ENCODE measurements around the gene VAV2. TPM values are rescaled to one million over a fixed set of nuclear protein-coding genes. Genes with fewer than 3 reads are reported as not detected.

The VAV2 gene
- total and polyA plus RNA-seq, 2 experiments from 2014 or later = 8.1 to 28.9 TPM

- TF ChIP-seq ETS1 (IDR thresholded peaks at IDR 0.05) (no peak), CTCF (conservative IDR thresholded peaks at IDR 0.05; ENCODE audit: low read depth in 2 of 2) (no peak), ZNF331 (CRISPR knock-in tag; IDR thresholded peaks at IDR 0.05; ENCODE audit: low read depth) (no peak), STAT1 (IDR thresholded peaks at IDR 0.05; ENCODE audit: unreplicated experiment) (no peak), ZNF114 (CRISPR knock-in tag; IDR thresholded peaks at IDR 0.05) (no peak), EZH2 (IDR thresholded peaks at IDR 0.05; ENCODE audit: low read depth, unreplicated experiment) (no peak), EZH2phosphoT487 (IDR thresholded peaks at IDR 0.05; ENCODE audit: unreplicated experiment) (no peak), CREB1 (CRISPR knock-in tag; IDR thresholded peaks at IDR 0.05; ENCODE audit: low read depth) (no peak)
Observed at GRCh38 chr9:133868203-133868602, 123.9 kb downstream of the VAV2 start (continued).

GRCh38 chr9:133866946-133867345 lies 125.2 kb downstream of the VAV2 start:
- peaks cover under 1% of the 10 kb centered on the region for H4K20me1 ChIP-seq (replicated peaks; ENCODE audit: insufficient read depth)
- H3K27ac ChIP-seq (ENCODE audit: low read depth) = no peak overlapping the region
- H3K4me3 ChIP-seq = no peak overlapping the region
- H3K79me2 ChIP-seq (replicated peaks; ENCODE audit: insufficient read depth) = peaks cover 31% of the 10 kb centered on the region
- Mint-ChIP-seq H3K27ac (no peak overlapping the region), H3K27me3 (ENCODE audit: insufficient read depth, low read depth, poor library complexity) (peaks cover 10% of the 10 kb centered on the region), H3K4me1 (peaks cover 20% of the 10 kb centered on the region), H3K9me3 (peaks cover 20% of the 10 kb centered on the region), H3K4me3 (no peak overlapping the region), H3K36me3 (ENCODE audit: low read depth) (peaks cover 23% of the 10 kb centered on the region)
- H3K36me3 ChIP-seq (ENCODE audit: insufficient read depth) = no peaks in the 10 kb centered on the region
- H3K27me3 ChIP-seq (ENCODE audit: insufficient read depth) = no peaks in the 10 kb centered on the region
- no peaks in the 10 kb centered on the region; the same call in 1 of the 2 replicates for H3K4me1 ChIP-seq (ENCODE audit: insufficient read depth)
- no peaks in the 10 kb centered on the region for H3K9me2 ChIP-seq (ENCODE audit: insufficient read depth)
- H2AFZ ChIP-seq = no peak overlapping the region
- H3K4me2 ChIP-seq = no peak overlapping the region
- DNase-seq (ENCODE audit: low spot score) (no peak), ATAC-seq (no peak)
- no peaks in the 10 kb centered on the region for H3F3A ChIP-seq (replicated peaks; ENCODE audit: low read depth)
- no peak for TF ChIP-seq JUNB (IDR thresholded peaks at IDR 0.05; ENCODE audit: unreplicated experiment)
- no peak for TF ChIP-seq STAT1 (IDR thresholded peaks at IDR 0.05; ENCODE audit: unreplicated experiment)
- no peak for TF ChIP-seq NANOG (IDR thresholded peaks at IDR 0.05; ENCODE audit: borderline replicate concordance)
- TF ChIP-seq ZNF331 (CRISPR knock-in tag; IDR thresholded peaks at IDR 0.05; ENCODE audit: low read depth) = no peak
- TF ChIP-seq REST (IDR thresholded peaks at IDR 0.05; ENCODE audit: unreplicated experiment) = no peak
- no peak for TF ChIP-seq EZH2phosphoT487 (IDR thresholded peaks at IDR 0.05; ENCODE audit: unreplicated experiment)
- no peak for TF ChIP-seq ZNF114 (CRISPR knock-in tag; IDR thresholded peaks at IDR 0.05)
- TF ChIP-seq CTCF (conservative IDR thresholded peaks at IDR 0.05; ENCODE audit: low read depth in 2 of 2) = no peak
- no peak for TF ChIP-seq POLR2AphosphoS5 (IDR thresholded peaks at IDR 0.05; ENCODE audit: low read depth)
- no peak for TF ChIP-seq ETS1 (IDR thresholded peaks at IDR 0.05)
- no peak for TF ChIP-seq EZH2 (IDR thresholded peaks at IDR 0.05; ENCODE audit: low read depth, unreplicated experiment)

Measured in GM23338 (cell line).